NCI-H1694 (cell line): Measurements from ENCODE around the gene PRPSAP2.
"Not testable (repeated sequence)": the region's sequence is repeated elsewhere in the genome, so short reads cannot be mapped to it uniquely, and the experiment has no call there.

Source experiments
- DNase-seq: peaks from one replicate; lab custom pipeline; 2025; lab: John Stamatoyannopoulos, UW

Gene PRPSAP2

GRCh38 chr17:18944646-18945045 is 86.7 kb downstream of the PRPSAP2 start:
- no peak for DNase-seq

- DNase-seq = no peak
Measured at GRCh38 chr17:18946536-18946935, 88.6 kb downstream of the PRPSAP2 start.

GRCh38 chr17:18947866-18948265 is 89.9 kb downstream of the PRPSAP2 start:
- no peak for DNase-seq

GRCh38 chr17:18948476-18949006 is 90.6 kb downstream of the PRPSAP2 start:
- DNase-seq = no peak

- DNase-seq = no peak
Measured at GRCh38 chr17:18949566-18949965, 91.6 kb downstream of the PRPSAP2 start.

GRCh38 chr17:18950346-18950745 is 92.4 kb downstream of the PRPSAP2 start:
- DNase-seq = no peak

GRCh38 chr17:18950944-18951905 is 93.3 kb downstream of the PRPSAP2 start:
- DNase-seq = no peak

GRCh38 chr17:18951941-18952842 is 94.3 kb downstream of the PRPSAP2 start, which contains the start of gene SLC5A10:
Gene SLC5A10, plus strand, starts transcription at chr17:18952165. Its CDS starts 41 bp downstream, at chr17:18952206.
- DNase-seq = no peak

- no peak for DNase-seq
Measured at GRCh38 chr17:18953231-18953728, 95.3 kb downstream of the PRPSAP2 start.

GRCh38 chr17:18954321-18954720 is 96.4 kb downstream of the PRPSAP2 start:
- no peak for DNase-seq

GRCh38 chr17:18955009-18955408 is 97.1 kb downstream of the PRPSAP2 start:
- DNase-seq = no peak

GRCh38 chr17:18956021-18956420 is 98.1 kb downstream of the PRPSAP2 start:
- not testable (repeated sequence) for DNase-seq

GRCh38 chr17:18956581-18956980 is 98.7 kb downstream of the PRPSAP2 start:
- DNase-seq = no peak

GRCh38 chr17:18957831-18958230 is 99.9 kb downstream of the PRPSAP2 start:
- no peak for DNase-seq

- DNase-seq = no peak
Measured at GRCh38 chr17:18958611-18959010, 100.7 kb downstream of the PRPSAP2 start.

- DNase-seq = no peak
Measured at GRCh38 chr17:18959071-18959844, 101.3 kb downstream of the PRPSAP2 start.

- DNase-seq = no peak
Measured at GRCh38 chr17:18959845-18960240, 101.9 kb downstream of the PRPSAP2 start.

GRCh38 chr17:18960241-18960665 is 102.3 kb downstream of the PRPSAP2 start:
- no peak for DNase-seq

GRCh38 chr17:18960803-18961511 is 103.0 kb downstream of the PRPSAP2 start:
- peak; percentile 64 for DNase-seq

- DNase-seq = no peak
Measured at GRCh38 chr17:18961634-18962493, 103.9 kb downstream of the PRPSAP2 start.
